Upper lobe of left lung (tissue), 4 donors: ENCODE results near the gene CBLB.
A peak's percentile ranks its signal among the peaks of the same experiment; 100 is the strongest.

Source experiments
- CTCF ChIP-seq, 6 experiments: fragments of 450-650 bp in 4 of 6; fragments of 200-600 bp in 2 of 6; sonication (generic) in 2 of 6; IDR thresholded peaks; one replicate each; pipeline ENCODE4 v1.5.1; 2016 to 2019; ENCODE audit warnings: antibody characterized with exemption in 6 of 6
- EP300 ChIP-seq, 4 donors: sonication (generic); formaldehyde crosslinking; IDR thresholded peaks; one replicate each; pipeline ENCODE4 v1.5.1; 2017; ENCODE audit warnings: antibody characterized with exemption in 4 of 4, control low read depth in 2 of 4
- POLR2A ChIP-seq, 4 donors: fragments of 450-650 bp; IDR thresholded peaks; one replicate each; pipeline ENCODE4 v1.5.1; 2016 to 2017; ENCODE audit warnings: antibody characterized with exemption in 4 of 4, mild to moderate bottlenecking in 2 of 4
- POLR2AphosphoS5 ChIP-seq, 2 donors: sonication (generic); formaldehyde crosslinking; IDR thresholded peaks; one replicate each; pipeline ENCODE4 v1.5.1; 2017; ENCODE audit warnings: antibody characterized with exemption in 2 of 2

DNA sequence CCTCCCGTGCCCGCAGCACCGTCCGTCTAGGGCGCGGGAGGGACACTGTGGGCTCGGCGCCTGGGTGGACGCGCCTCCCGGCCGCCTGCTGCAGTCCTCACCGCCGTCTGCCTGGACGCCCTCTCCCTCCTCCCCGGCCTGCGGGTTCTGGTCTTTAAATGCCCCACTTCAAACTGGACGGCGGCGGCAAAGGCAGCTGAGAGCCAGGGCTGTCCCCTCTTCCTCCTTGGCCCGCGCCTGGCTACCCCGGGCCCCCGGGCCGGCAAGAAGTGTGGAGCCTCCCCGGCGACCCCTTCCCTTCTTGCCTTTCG, 426 bp downstream of the CBLB start:
- TF ChIP-seq CTCF (IDR thresholded peaks at IDR 0.05) (peak in 1 of 6 experiments; percentile 10), EP300 (IDR thresholded peaks at IDR 0.05) (no peak), POLR2A (IDR thresholded peaks at IDR 0.05) (no peak), POLR2AphosphoS5 (IDR thresholded peaks at IDR 0.05) (no peak)
